SK-N-SH treated with all-trans-retinoic acid at 6 μM for 48 hours (cell line): ENCODE results near the gene PREB.

Source experiments
- ARNTL ChIP-seq: fragments of 450-650 bp; formaldehyde crosslinking; IDR thresholded peaks from 2 replicates; pipeline ENCODE4 v1.5.0; 2020; ENCODE audit warnings: low read depth, mild to moderate bottlenecking, moderate library complexity, borderline replicate concordance
- CSDC2 ChIP-seq: fragments of 250-450 bp; sonication (Bioruptor Pico); IDR thresholded peaks from 2 replicates; pipeline ENCODE4 v1.5.0; 2020; ENCODE audit warnings: mild to moderate bottlenecking, moderate library complexity
- ESRRG ChIP-seq: fragments of 250-450 bp; sonication (Bioruptor Pico); IDR thresholded peaks from 2 replicates; pipeline ENCODE4 v1.6.1; 2021; ENCODE audit warnings: mild to moderate bottlenecking
- GLIS3 ChIP-seq: fragments of 250-450 bp; sonication (Bioruptor Pico); IDR thresholded peaks from 2 replicates; pipeline ENCODE4 v1.5.0; 2020; ENCODE audit warnings: mild to moderate bottlenecking, moderate library complexity
- ISL1 ChIP-seq: fragments of 250-450 bp; sonication (Bioruptor Pico); IDR thresholded peaks from 2 replicates; pipeline ENCODE4 v2.1.2; 2022; ENCODE audit warnings: mild to moderate bottlenecking, moderate library complexity
- OSR1 ChIP-seq: fragments of 250-450 bp; sonication (Bioruptor Pico); IDR thresholded peaks from 2 replicates; pipeline ENCODE4 v1.8.0; 2022; ENCODE audit warnings: moderate library complexity, mild to moderate bottlenecking, inconsistent platforms
- SNAI2 ChIP-seq: fragments of 250-450 bp; sonication (Bioruptor Pico); IDR thresholded peaks from 2 replicates; pipeline ENCODE4 v1.5.0; 2020; ENCODE audit warnings: mild to moderate bottlenecking, moderate library complexity
- ZFP30 ChIP-seq: fragments of 450-650 bp; formaldehyde crosslinking; IDR thresholded peaks from 2 replicates; pipeline ENCODE4 v1.5.0; 2022; ENCODE audit warnings: mild to moderate bottlenecking, moderate library complexity
- ZNF8 ChIP-seq: fragments of 450-650 bp; formaldehyde crosslinking; IDR thresholded peaks from 2 replicates; pipeline ENCODE4 v1.5.0; 2020; ENCODE audit warnings: mild to moderate bottlenecking, moderate library complexity
- TF ChIP-seq, protein P1 (sequence below): fragments of 250-450 bp; sonication (Bioruptor Pico); IDR thresholded peaks from 2 replicates; pipeline ENCODE4 v1.8.0; 2020; ENCODE audit warnings: mild to moderate bottlenecking, moderate library complexity, borderline replicate concordance

- TF ChIP-seq, protein P1, sequence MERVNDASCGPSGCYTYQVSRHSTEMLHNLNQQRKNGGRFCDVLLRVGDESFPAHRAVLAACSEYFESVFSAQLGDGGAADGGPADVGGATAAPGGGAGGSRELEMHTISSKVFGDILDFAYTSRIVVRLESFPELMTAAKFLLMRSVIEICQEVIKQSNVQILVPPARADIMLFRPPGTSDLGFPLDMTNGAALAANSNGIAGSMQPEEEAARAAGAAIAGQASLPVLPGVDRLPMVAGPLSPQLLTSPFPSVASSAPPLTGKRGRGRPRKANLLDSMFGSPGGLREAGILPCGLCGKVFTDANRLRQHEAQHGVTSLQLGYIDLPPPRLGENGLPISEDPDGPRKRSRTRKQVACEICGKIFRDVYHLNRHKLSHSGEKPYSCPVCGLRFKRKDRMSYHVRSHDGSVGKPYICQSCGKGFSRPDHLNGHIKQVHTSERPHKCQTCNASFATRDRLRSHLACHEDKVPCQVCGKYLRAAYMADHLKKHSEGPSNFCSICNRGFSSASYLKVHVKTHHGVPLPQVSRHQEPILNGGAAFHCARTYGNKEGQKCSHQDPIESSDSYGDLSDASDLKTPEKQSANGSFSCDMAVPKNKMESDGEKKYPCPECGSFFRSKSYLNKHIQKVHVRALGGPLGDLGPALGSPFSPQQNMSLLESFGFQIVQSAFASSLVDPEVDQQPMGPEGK = no peak
- TF ChIP-seq GLIS3 (CRISPR knock-in tag) = no peak
- TF ChIP-seq ZFP30 = no peak
- no peak for TF ChIP-seq OSR1 (CRISPR knock-in tag)
- TF ChIP-seq ZNF8 (CRISPR knock-in tag) = no peak
- no peak for TF ChIP-seq ESRRG (CRISPR knock-in tag)
- TF ChIP-seq SNAI2 (CRISPR knock-in tag) = no peak
- no peak for TF ChIP-seq ARNTL
- TF ChIP-seq ISL1 (CRISPR knock-in tag) = no peak
- TF ChIP-seq CSDC2 (CRISPR knock-in tag) = no peak
Measured at GRCh38 chr2:27145682-27146081, 11.2 kb upstream of the PREB start.
